Psoas muscle (tissue), 8 donors: ENCODE measurements around the gene JMJD6. TPM values are rescaled to one million over a fixed set of nuclear protein-coding genes. Genes with fewer than 3 reads are reported as not detected.

Experiments used
- ATAC-seq, 4 donors: fragments of 200-7000 bp; cut with Tn5 transposase; one replicate each; pipeline ENCODE4 v1.9.1; 2020; ENCODE audit warnings: moderate library complexity in 3 of 4, mild to moderate bottlenecking in 2 of 4
- DNase-seq, 2 donors: peaks; one replicate each; pipeline ENCODE4 v3.0.0-alpha.2; 2020
- H3K27ac ChIP-seq: fragments of 200-600 bp; one replicate; pipeline ENCODE4 v1.8.0; 2022
- H3K27me3 ChIP-seq, 3 donors: fragments of 200-600 bp in 1 of 3; one replicate each; pipeline versions ENCODE4 v1.6.1 to v1.8.0; 2013 to 2022; ENCODE audit warnings: low read length in 2 of 3, mild to moderate bottlenecking in 2 of 3, moderate library complexity in 1 of 3; ENCODE audit not compliant: insufficient read depth in 3 of 3
- H3K36me3 ChIP-seq, 2 donors: fragments of 200-600 bp in 1 of 2; one replicate each; pipeline versions ENCODE4 v1.6.1 to v1.8.0; 2013 to 2022; ENCODE audit warnings: low read depth in 1 of 2, mild to moderate bottlenecking in 1 of 2, moderate library complexity in 1 of 2; ENCODE audit not compliant: insufficient read depth in 1 of 2
- H3K4me1 ChIP-seq: fragments of 200-600 bp; one replicate; pipeline ENCODE4 v1.8.0; 2022
- H3K4me3 ChIP-seq: fragments of 200-600 bp; one replicate; pipeline ENCODE4 v1.8.0; 2022; ENCODE audit warnings: mild to moderate bottlenecking
- H3K9me3 ChIP-seq: fragments of 200-600 bp; one replicate; pipeline ENCODE4 v1.8.0; 2022
- CTCF ChIP-seq: fragments of 200-600 bp; IDR thresholded peaks from one replicate; pipeline ENCODE4 v1.8.0; 2022; ENCODE audit warnings: antibody characterized with exemption
- WGBS, 3 donors: extraction: QIAGEN DNeasy Blood & Tissue Kit; methylation state at CpG; one replicate each; pipeline versions ENCODE4 v1.1.6 to v1.1.7; 2013; 5-methylcytosine and 5-hydroxymethylcytosine counted together
- intact Hi-C, 2 donors: fragments of 100-400 bp; cut with DNase I; formaldehyde crosslinking; loops; one replicate each; pipeline versions ENCODE4 v1.11.0 to v1.14.2; 2022
- polyA plus RNA-seq, 3 donors: library from polyadenylated mRNA; stranded (reverse); fragments of 200-250 nt; gene quantifications; one replicate each; pipeline ENCODE4 v1.2.3, GENCODE V29; 2013
- total RNA-seq, 4 donors: library from RNA; stranded (reverse); fragmentation: NEBNext Ultra II Directional in 2 of 4; extraction: Animal tissue kit (Norgen Biotek cat#: 25700) in 2 of 4; gene quantifications; one replicate each; pipeline versions ENCODE4 v1.2.1 to v1.2.4, GENCODE V29; 2021 to 2023
- donor health status: healthy with polysubstance abuse.
- donor health status: DM: no; HTN: no; CAD: no; lungs with moderate emphysema.
- donor health status: Bipolar disorder and iron deficiency.
- donor health status: healthy.
- donor health status: DM: yes; HTN: yes; CAD: no.
- donor health status: DM: no; HTN: no; CAD: no.
- donor health status: DM: no; HTN: no; CAD: no.
- donor health status: DM: yes; HTN: yes; CAD: no.

Gene JMJD6
- total and polyA plus RNA-seq, 7 donors: 30.8 to 81.9 (median 53.0) TPM

GRCh38 chr17:76757256-76757655 lies 30.9 kb upstream of the JMJD6 start:
- Histone ChIP-seq H3K9me3 (no peaks in the 10 kb centered on the region), H3K27ac (no peak overlapping the region), H3K36me3 (peaks cover 4 to 86% of the 10 kb centered on the region in 2 donors), H3K4me1 (no peaks in the 10 kb centered on the region), H3K4me3 (no peak overlapping the region), H3K27me3 (no peaks in the 10 kb centered on the region)
- 92 to 95% (median 95%) methylated on average over 5 of the region's 5 CpGs for WGBS, 3 donors
- ATAC-seq: no peak
- TF ChIP-seq CTCF: no peak
- DNase-seq: no peak
- intact Hi-C loops: no loop called here

GRCh38 chr17:76755285-76755684 lies 28.9 kb upstream of the JMJD6 start:
- H3K9me3 ChIP-seq: no peaks in the 10 kb centered on the region
- intact Hi-C loops: no loop called here
- DNase-seq (no peak), ATAC-seq (no peak)
- 90 to 97% (median 96%) methylated on average over 2 of the region's 2 CpGs for WGBS, 3 donors
- H3K36me3 ChIP-seq: peaks cover 4 to 79% of the 10 kb centered on the region in 2 donors
- no peaks in the 10 kb centered on the region for H3K4me1 ChIP-seq
- no peak overlapping the region for H3K4me3 ChIP-seq
- H3K27ac ChIP-seq: no peak overlapping the region
- H3K27me3 ChIP-seq: no peaks in the 10 kb centered on the region
- no peak for TF ChIP-seq CTCF

GRCh38 chr17:76753061-76753961 lies 26.9 kb upstream of the JMJD6 start:
- no peak for ATAC-seq
- 88 to 91% (median 90%) methylated on average over 12 of the region's 12 CpGs for WGBS, 3 donors
- no peak overlapping the region for H3K27ac ChIP-seq

GRCh38 chr17:76752006-76752405 lies 25.6 kb upstream of the JMJD6 start:
- no peak for TF ChIP-seq CTCF
- Histone ChIP-seq H3K4me1 (peaks cover 2% of the 10 kb centered on the region), H3K27me3 (no peaks in the 10 kb centered on the region), H3K4me3 (no peak overlapping the region), H3K36me3 (peaks cover 5 to 67% of the 10 kb centered on the region in 2 donors), H3K27ac (no peak overlapping the region), H3K9me3 (no peaks in the 10 kb centered on the region)
- intact Hi-C loops: no loop called here
- ATAC-seq (no peak), DNase-seq (no peak)
- 78 to 85% (median 84%) methylated on average over 4 of the region's 4 CpGs for WGBS, 3 donors

More at GRCh38 chr17:76753061-76753961, 26.9 kb upstream of the JMJD6 start:
- intact Hi-C loops: no loop called here
- Histone ChIP-seq H3K27me3 (no peaks in the 10 kb centered on the region), H3K9me3 (no peaks in the 10 kb centered on the region), H3K36me3 (peaks cover 4 to 78% of the 10 kb centered on the region in 2 donors), H3K4me3 (no peak overlapping the region), H3K4me1 (no peaks in the 10 kb centered on the region)
- no peak for TF ChIP-seq CTCF
- DNase-seq: no peak
